Progenitor cell of endocrine pancreas (in vitro differentiated cells): ENCODE data around the gene RIGI. TPM values are rescaled to one million over a fixed set of nuclear protein-coding genes. Genes with fewer than 3 reads are reported as not detected.

Source experiments
- DNase-seq: peaks from one replicate; pipeline ENCODE4 v3.0.0; 2021; ENCODE audit warnings: low spot score; ENCODE audit not compliant: unreplicated experiment
- H3K27ac Mint-ChIP-seq: 2 replicates; pipeline ENCODE4 v1.8.0; 2021; ENCODE audit warnings: mild to moderate bottlenecking, moderate library complexity, mixed read lengths
- H3K27me3 Mint-ChIP-seq: 2 replicates; pipeline ENCODE4 v1.8.0; 2021; ENCODE audit warnings: mixed read lengths
- H3K36me3 Mint-ChIP-seq: 2 replicates; pipeline ENCODE4 v1.8.0; 2022; ENCODE audit warnings: mixed read lengths; ENCODE audit not compliant: insufficient read depth
- H3K4me1 Mint-ChIP-seq: 2 replicates; pipeline ENCODE4 v1.8.0; 2021; ENCODE audit warnings: low read depth, mixed read lengths
- H3K4me3 Mint-ChIP-seq: 2 replicates; pipeline ENCODE4 v1.8.0; 2021; ENCODE audit warnings: low read depth, mild to moderate bottlenecking, moderate library complexity, mixed read lengths
- H3K9me3 Mint-ChIP-seq: 2 replicates; pipeline ENCODE4 v1.8.0; 2021; ENCODE audit warnings: low read depth, mixed read lengths
- long read RNA-seq: library from polyadenylated mRNA; unstranded; transcript quantifications from one replicate; pipeline ENCODE4 v2.0.0, GENCODE V29; 2020
- total RNA-seq: library from RNA; stranded (reverse); gene quantifications from 2 replicates; pipeline ENCODE4 v1.2.1, GENCODE V29; 2021
- TF ChIP-seq, protein P1 (sequence below): fragments of 200-600 bp; sonication (generic); IDR thresholded peaks from one replicate; pipeline ENCODE4 v1.5.0; 2021; ENCODE audit warnings: antibody characterized with exemption, mild to moderate bottlenecking; ENCODE audit not compliant: unreplicated experiment

Gene RIGI
- total RNA-seq: 9.3 and 10.7 TPM in 2 replicates
- long read RNA-seq, full-length matches to known transcripts: 10 of 121 reads
- long read RNA-seq, partial matches to known transcripts: 84 of 121 reads
- long read RNA-seq, other reads (novel, unspliced or antisense): 27 of 121 reads

- H3K4me1 Mint-ChIP-seq: peaks cover 28% of the 10 kb centered on the region
- peak; percentile 60 for DNase-seq
- TF ChIP-seq, protein P1, sequence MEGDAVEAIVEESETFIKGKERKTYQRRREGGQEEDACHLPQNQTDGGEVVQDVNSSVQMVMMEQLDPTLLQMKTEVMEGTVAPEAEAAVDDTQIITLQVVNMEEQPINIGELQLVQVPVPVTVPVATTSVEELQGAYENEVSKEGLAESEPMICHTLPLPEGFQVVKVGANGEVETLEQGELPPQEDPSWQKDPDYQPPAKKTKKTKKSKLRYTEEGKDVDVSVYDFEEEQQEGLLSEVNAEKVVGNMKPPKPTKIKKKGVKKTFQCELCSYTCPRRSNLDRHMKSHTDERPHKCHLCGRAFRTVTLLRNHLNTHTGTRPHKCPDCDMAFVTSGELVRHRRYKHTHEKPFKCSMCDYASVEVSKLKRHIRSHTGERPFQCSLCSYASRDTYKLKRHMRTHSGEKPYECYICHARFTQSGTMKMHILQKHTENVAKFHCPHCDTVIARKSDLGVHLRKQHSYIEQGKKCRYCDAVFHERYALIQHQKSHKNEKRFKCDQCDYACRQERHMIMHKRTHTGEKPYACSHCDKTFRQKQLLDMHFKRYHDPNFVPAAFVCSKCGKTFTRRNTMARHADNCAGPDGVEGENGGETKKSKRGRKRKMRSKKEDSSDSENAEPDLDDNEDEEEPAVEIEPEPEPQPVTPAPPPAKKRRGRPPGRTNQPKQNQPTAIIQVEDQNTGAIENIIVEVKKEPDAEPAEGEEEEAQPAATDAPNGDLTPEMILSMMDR: peak; percentile 53
- peak within 1 kb of the TSS; percentile 94 for H3K4me3 Mint-ChIP-seq
- peaks cover 16% of the 10 kb centered on the region for H3K36me3 Mint-ChIP-seq
- H3K27ac Mint-ChIP-seq: peak within 1 kb of the TSS; percentile 99
- H3K9me3 Mint-ChIP-seq: peaks cover 9% of the 10 kb centered on the region
- H3K27me3 Mint-ChIP-seq: no peaks in the 10 kb centered on the region
Measured at GRCh38 chr9:32526041-32526706, at the start of gene RIGI. Gene RIGI, minus strand, starts transcription at chr9:32526196. Its CDS starts 30 bp downstream, at chr9:32526166.

DNA sequence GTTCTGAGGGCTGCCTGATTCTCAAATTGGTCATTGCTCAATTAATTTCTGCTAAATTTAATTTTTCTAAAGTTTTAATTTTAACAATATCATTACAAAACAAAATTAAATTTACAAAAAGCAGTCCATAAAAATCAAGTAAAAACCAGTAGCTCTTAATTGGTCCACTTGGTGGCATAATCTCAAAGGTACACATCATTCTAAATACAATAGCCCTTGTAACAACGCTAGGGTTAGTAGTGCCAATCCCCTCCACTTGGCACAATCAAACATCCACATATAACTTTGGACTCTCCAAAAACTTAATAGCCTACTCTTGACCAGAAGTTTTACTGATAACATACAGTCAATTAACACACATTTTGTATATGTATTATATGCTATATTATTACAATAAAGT lies 48.9 kb upstream of the RIGI start:
- no peak for DNase-seq
- Mint-ChIP-seq H3K9me3 (no peaks in the 10 kb centered on the region), H3K27me3 (peaks cover 11% of the 10 kb centered on the region), H3K4me1 (peaks cover 11% of the 10 kb centered on the region), H3K36me3 (peaks cover 1% of the 10 kb centered on the region), H3K4me3 (no peak overlapping the region), H3K27ac (no peak overlapping the region)
- TF ChIP-seq, protein P1: no peak

DNA sequence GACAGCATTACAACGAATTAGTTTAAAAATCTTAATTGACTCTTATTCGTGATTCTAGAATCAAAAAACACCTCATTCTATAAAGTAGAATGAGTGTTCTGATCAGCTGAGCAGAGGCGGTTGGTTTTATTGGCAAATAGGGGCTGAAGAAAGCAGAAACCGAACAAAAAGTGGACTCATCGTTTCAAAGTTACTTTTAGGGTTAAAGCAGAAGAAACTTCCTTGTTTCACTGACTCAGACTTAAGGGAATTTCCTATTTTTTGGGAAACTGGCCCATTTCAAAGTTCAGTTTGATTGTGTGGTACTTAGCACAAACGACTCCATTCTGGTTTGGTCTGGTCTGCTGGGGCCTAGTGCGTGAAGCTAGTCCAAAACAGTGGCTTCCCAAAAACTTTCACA lies 47.8 kb upstream of the RIGI start:
- peaks cover 7% of the 10 kb centered on the region for H3K27me3 Mint-ChIP-seq
- DNase-seq: no peak

GRCh38 chr9:32572900-32573523 lies 47.0 kb upstream of the RIGI start, which contains the start of gene NDUFB6:
Gene NDUFB6, minus strand, starts transcription at chr9:32573159. Its CDS starts 99 bp downstream, at chr9:32573060.
- peaks cover 11% of the 10 kb centered on the region for H3K4me1 Mint-ChIP-seq
- TF ChIP-seq, protein P1: no peak
- no peaks in the 10 kb centered on the region for H3K9me3 Mint-ChIP-seq
- peaks cover 2% of the 10 kb centered on the region for H3K36me3 Mint-ChIP-seq
- H3K27ac Mint-ChIP-seq: peak within 1 kb of the TSS; percentile 99
- H3K27me3 Mint-ChIP-seq: peaks cover 7% of the 10 kb centered on the region
- peak within 1 kb of the TSS; percentile 97 for H3K4me3 Mint-ChIP-seq
- DNase-seq: peak; percentile 83

More for the DNA sequence above, 47.8 kb upstream of the RIGI start:
- Mint-ChIP-seq H3K36me3 (peaks cover 1% of the 10 kb centered on the region), H3K4me3 (peak overlapping the region; percentile 97), H3K9me3 (no peaks in the 10 kb centered on the region), H3K4me1 (peaks cover 11% of the 10 kb centered on the region), H3K27ac (peak overlapping the region; percentile 99)
- TF ChIP-seq, protein P1: no peak
